ENCODE data around the gene SLC39A11. TPM values are rescaled to one million over a fixed set of nuclear protein-coding genes. Genes with fewer than 3 reads are reported as not detected.

Gene SLC39A11
- total RNA-seq, 1 donor from 2014 or later = 26.0 TPM

DNA sequence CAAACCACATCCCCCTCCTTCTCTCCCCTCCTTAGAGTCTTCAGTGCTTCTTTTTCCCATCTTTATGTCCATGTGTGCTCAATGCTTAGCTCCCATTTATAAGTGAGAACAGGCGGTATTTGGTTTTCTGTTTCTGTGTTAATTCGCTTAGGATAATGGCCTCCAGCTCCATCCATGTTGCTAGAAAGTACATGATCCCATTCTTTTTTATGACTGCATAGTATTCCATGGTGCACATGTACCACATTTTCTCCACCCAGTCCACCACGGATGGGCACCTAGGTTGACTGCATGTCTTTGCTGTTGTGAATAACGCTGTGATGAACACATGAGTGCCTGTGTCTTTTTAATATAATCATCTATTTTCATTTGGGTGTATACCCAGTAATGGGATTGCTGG lies 44.3 kb downstream of the SLC39A11 start:
- no peak for DNase-seq (ENCODE audit: low spot score in 2 of 2, unreplicated experiment in 2 of 2)
- no peak overlapping the region for H3K4me3 Mint-ChIP-seq
- no peaks in the 10 kb centered on the region for H3K27me3 Mint-ChIP-seq (ENCODE audit: low read depth)
- TF ChIP-seq, protein P1, sequence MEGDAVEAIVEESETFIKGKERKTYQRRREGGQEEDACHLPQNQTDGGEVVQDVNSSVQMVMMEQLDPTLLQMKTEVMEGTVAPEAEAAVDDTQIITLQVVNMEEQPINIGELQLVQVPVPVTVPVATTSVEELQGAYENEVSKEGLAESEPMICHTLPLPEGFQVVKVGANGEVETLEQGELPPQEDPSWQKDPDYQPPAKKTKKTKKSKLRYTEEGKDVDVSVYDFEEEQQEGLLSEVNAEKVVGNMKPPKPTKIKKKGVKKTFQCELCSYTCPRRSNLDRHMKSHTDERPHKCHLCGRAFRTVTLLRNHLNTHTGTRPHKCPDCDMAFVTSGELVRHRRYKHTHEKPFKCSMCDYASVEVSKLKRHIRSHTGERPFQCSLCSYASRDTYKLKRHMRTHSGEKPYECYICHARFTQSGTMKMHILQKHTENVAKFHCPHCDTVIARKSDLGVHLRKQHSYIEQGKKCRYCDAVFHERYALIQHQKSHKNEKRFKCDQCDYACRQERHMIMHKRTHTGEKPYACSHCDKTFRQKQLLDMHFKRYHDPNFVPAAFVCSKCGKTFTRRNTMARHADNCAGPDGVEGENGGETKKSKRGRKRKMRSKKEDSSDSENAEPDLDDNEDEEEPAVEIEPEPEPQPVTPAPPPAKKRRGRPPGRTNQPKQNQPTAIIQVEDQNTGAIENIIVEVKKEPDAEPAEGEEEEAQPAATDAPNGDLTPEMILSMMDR (IDR thresholded peaks at IDR 0.05; ENCODE audit: unreplicated experiment) = no peak
- peaks cover 10% of the 10 kb centered on the region for H3K4me1 Mint-ChIP-seq
- no peak overlapping the region for H3K27ac Mint-ChIP-seq
- peaks cover 10% of the 10 kb centered on the region for H3K9me3 Mint-ChIP-seq
- peaks cover 13% of the 10 kb centered on the region for H3K36me3 Mint-ChIP-seq

DNA sequence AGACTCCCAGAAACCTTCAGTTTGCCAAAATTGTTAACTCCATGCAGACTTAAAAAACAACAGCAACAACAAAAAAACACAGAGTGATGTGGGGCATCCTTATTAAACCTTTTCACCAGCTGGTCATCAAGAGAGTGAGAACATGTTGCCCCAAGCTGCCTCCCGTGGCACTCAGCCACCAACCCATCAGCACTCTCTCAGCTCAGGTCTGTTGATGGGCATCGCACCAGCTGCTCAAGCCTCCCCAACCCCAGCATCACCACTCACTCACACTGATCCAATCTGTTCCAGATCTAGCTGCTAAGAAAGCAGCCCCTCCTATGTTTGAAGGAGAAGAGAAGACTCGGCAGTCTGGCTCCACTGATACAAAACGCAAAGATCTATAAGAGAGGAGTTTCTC lies 46.8 kb downstream of the SLC39A11 start:
- H3K36me3 Mint-ChIP-seq = peaks cover 14% of the 10 kb centered on the region
- H3K4me3 Mint-ChIP-seq = no peak overlapping the region
- DNase-seq (ENCODE audit: low spot score in 2 of 2, unreplicated experiment in 2 of 2) = no peak
- TF ChIP-seq, protein P1 (IDR thresholded peaks at IDR 0.05; ENCODE audit: unreplicated experiment) = no peak
- no peak overlapping the region for H3K27ac Mint-ChIP-seq
- peaks cover 8% of the 10 kb centered on the region for H3K4me1 Mint-ChIP-seq
- no peaks in the 10 kb centered on the region for H3K27me3 Mint-ChIP-seq (ENCODE audit: low read depth)
- peaks cover 19% of the 10 kb centered on the region for H3K9me3 Mint-ChIP-seq

DNA sequence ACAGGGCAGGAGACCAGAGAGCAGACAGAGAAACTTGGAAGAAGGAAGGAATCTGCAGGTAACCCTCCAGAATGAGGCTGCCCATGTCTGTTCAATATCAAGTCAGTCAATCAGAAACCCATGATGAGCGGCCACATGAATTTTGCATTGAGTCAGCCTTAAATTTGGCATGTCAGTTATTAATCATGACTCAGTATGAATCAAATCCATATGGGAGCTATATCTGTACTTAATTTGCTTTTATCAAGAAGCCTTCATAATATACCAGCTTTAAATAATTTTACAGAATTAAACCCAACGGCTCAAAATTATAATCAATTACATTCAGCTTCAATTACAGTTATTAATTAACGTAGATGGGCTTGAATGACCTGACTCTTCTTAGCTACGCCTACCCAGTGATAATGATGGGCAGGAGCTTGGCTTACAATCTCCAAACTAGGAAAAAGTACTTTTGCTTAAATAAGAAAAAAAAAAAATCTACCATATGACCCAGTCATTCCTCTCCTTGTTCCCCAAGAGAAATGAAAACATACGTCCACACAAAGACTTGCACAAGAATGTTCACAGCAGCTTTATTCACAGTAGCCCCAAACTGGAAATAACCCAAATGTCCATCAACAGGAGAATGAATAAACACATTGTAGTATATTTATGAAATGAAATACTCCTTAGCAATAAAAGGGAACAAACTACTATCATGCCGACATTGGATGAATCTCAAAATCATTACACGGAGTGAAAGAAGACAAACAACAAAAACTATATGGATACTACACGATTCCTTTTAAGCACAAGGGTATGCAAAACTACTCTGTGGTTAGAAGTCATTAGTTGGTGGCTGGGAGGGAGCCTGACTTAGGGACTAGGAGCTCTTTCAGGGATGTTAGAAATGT lies 48.6 kb downstream of the SLC39A11 start:
- Mint-ChIP-seq H3K27ac (no peak overlapping the region), H3K9me3 (peaks cover 25% of the 10 kb centered on the region), H3K4me1 (peaks cover 8% of the 10 kb centered on the region), H3K27me3 (ENCODE audit: low read depth) (no peaks in the 10 kb centered on the region), H3K36me3 (peaks cover 7% of the 10 kb centered on the region), H3K4me3 (no peak overlapping the region)
- TF ChIP-seq, protein P1 (IDR thresholded peaks at IDR 0.05; ENCODE audit: unreplicated experiment) = no peak
- DNase-seq (ENCODE audit: low spot score in 2 of 2, unreplicated experiment in 2 of 2) = no peak

DNA sequence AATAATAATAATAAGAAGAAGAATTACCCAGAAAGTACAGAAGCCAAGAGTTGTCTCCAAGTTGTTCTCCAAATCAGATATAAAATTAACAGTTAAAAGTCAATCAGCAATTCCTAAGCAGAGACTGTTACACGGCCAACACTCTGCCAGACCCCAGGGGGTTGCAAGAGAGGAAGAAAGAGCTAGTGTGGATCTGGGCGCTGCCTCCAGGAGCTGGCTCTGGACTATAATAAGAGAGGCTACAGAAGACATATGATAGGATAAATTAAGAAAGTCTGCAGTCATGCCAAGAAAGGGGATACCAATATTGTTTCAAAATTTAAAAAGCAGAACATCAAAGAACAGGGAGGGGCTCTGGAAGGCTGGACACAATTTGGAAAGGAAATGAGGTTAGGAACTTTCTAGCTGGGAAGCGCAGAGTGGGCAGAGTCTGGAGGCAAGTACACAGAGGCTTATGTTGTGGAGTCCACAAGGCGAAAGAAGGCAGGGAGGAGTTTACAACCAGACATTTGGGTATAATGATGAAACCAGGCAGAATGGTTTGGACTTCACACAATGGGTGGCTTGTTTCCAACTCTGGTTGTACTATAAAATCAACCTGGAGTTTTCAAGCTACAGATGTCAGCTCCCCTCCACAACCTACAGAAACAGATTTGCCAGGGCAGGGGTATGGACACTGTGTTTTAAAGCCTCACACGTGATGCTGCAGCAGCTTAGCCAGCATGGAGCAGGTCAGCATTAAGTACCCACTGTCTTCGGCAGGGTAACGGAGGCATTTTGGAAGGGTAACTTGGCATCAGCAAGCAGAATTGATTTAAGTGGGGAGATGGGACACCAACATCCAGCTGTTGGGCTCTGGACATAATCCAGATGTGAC lies 49.4 kb downstream of the SLC39A11 start:
- Mint-ChIP-seq H3K4me1 (peaks cover 8% of the 10 kb centered on the region), H3K27ac (no peak overlapping the region), H3K9me3 (peaks cover 25% of the 10 kb centered on the region), H3K36me3 (peaks cover 7% of the 10 kb centered on the region), H3K4me3 (no peak overlapping the region), H3K27me3 (ENCODE audit: low read depth) (no peaks in the 10 kb centered on the region)
- no peak for DNase-seq (ENCODE audit: low spot score in 2 of 2, unreplicated experiment in 2 of 2)
- TF ChIP-seq, protein P1 (IDR thresholded peaks at IDR 0.05; ENCODE audit: unreplicated experiment) = no peak

DNA sequence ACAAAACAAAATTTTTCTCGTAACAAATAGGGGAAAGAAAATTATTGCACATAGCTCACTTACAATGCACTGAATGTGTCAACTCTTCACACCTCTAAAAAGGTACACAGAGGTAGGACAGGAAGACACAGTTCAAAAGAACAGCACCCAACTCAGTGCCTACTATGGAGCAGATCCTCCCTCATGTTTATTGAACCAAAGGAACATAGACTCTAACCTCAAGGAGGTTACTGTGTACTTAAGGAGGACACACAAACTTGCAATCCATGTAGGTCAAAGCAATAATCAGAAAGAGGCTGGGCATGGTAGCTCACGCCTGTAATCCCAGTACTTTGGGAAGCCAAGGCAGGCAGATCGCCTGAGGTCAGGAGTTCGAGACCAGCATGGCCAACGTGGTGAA lies 50.3 kb downstream of the SLC39A11 start:
- peaks cover 24% of the 10 kb centered on the region for H3K9me3 Mint-ChIP-seq
- peaks cover 7% of the 10 kb centered on the region for H3K36me3 Mint-ChIP-seq
- H3K27ac Mint-ChIP-seq = no peak overlapping the region
- DNase-seq (ENCODE audit: low spot score in 2 of 2, unreplicated experiment in 2 of 2) = no peak
- H3K27me3 Mint-ChIP-seq (ENCODE audit: low read depth) = no peaks in the 10 kb centered on the region
- H3K4me3 Mint-ChIP-seq = no peak overlapping the region
- peaks cover 8% of the 10 kb centered on the region for H3K4me1 Mint-ChIP-seq
- TF ChIP-seq, protein P1 (IDR thresholded peaks at IDR 0.05; ENCODE audit: unreplicated experiment) = no peak
